Vein endothelial cell (primary cell): ENCODE results near the gene NME1. TPM values are rescaled to one million over a fixed set of nuclear protein-coding genes. Genes with fewer than 3 reads are reported as not detected.

Experiments
- total RNA-seq: library from RNA; depleted of rRNA; stranded (reverse); fragments of >200 nt; gene quantifications from 2 replicates; pipeline ENCODE4 v1.2.3, GENCODE V29; 2012

NME1 gene
- total RNA-seq, result 74.5 and 148 TPM in 2 replicates

GRCh38 chr17:51153210-51154072 lies at the start of gene NME1:
NME1 (plus strand) TSS chr17:51153559; CDS start chr17:51155655, 2,096 bp downstream.

DNA sequence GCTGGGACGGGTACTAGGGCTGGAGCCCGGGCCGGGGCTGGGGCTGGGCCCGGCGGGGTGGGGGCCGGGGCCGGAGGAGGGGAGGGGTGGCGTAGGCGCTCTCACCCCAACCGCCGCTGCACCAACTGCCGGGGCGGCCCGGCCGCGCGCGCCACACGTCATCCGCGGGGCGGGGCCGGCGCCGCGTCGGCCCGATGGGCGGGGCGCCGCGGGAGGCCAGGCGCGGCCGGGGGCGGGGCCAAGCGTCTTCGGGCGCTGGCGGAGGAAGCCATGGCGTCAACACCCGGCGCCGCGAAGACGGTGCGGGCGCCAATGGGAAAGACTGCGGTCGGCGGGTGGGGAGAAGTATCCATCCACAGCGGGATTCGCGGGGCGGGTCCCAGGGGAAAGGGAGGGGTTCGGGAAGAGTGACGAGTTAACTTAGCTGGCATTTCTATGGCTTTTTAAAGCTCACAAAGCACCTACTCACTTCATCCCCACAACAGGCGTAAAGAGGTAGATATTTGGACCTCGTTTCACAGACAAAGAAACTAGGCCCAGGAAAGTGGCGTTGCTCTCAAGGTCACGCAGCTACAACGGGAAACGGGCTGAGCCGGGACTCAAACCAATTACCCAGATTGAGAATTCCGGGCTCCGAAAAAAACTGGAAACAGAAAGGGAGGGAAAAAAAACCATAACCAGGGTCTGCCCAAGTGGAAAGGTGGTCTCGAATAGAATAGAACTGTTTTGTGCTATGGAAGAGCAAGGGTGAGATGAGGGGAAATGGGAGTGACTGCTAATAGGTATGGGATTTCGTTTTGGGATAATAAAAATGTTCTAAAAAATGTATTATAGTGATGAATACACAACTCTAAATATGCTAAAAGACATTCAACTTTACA lies 32.4 kb upstream of the NME1 start, which contains the start of gene SPAG9:
TSS of gene SPAG9 (minus strand) at position 130 of the 881 bp plus-strand sequence. CDS start 212 bp downstream, outside the sequence.

GRCh38 chr17:51166198-51166986 lies 13.0 kb downstream of the NME1 start, which contains the start of gene NME2:
NME2 (plus strand) TSS chr17:51166411; CDS start chr17:51166831, 420 bp downstream.

Other genes starting within 250 kb of the NME1 start
- gene SPAG9, start 32.7 kb upstream of the NME1 start, total RNA-seq, result 83.3 and 84.0 TPM in 2 replicates
- gene NME2, start 12.9 kb downstream of the NME1 start, total RNA-seq, result 428 and 466 TPM in 2 replicates
- 14.7 and 15.0 TPM in 2 replicates for gene MBTD1, start 106.5 kb downstream of the NME1 start, total RNA-seq
- 27.8 and 37.1 TPM in 2 replicates for gene UTP18, start 107.0 kb downstream of the NME1 start, total RNA-seq